ENCODE measurements around the gene ZDHHC8.

ZDHHC8 gene

DNA sequence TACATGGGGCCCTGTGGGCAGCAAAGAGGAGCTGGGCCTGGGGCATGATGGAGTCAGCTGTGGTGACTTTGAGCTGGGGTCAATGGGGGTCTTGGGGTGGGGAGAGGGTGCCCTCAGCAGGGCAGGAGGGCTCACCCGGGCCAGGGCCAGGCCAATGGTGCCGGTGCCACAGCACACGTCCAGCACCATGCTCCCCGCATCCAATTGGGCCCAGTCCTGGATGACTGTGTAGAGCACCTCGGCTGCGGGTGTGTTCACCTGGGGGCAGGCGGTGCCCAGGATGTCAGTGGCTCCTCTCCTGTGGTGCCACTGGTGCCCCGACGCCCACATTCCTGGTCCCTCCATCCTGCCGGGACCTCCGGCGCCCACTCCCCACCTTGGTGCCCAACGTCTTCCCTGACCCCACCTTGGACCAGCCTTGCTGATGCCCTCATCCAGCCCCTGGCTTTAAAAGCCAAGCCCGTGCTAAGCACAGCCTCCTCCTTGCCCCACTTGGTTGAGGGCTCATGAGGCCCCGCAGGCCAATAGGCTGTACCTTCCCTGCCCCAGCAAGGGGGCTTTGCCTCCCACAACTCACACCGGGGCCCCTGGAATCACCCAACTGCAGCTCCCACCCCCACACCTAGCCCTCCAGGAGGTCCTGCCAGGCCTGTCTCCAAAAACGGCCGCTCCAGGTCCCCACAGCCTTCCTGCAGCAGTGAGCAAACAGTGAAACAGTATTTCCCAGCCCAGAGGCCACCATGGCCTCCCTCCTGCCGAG, 17.9 kb upstream of the ZDHHC8 start:
- no peak for DNase-seq (ENCODE audit: low read depth in 2 of 2)

DNA sequence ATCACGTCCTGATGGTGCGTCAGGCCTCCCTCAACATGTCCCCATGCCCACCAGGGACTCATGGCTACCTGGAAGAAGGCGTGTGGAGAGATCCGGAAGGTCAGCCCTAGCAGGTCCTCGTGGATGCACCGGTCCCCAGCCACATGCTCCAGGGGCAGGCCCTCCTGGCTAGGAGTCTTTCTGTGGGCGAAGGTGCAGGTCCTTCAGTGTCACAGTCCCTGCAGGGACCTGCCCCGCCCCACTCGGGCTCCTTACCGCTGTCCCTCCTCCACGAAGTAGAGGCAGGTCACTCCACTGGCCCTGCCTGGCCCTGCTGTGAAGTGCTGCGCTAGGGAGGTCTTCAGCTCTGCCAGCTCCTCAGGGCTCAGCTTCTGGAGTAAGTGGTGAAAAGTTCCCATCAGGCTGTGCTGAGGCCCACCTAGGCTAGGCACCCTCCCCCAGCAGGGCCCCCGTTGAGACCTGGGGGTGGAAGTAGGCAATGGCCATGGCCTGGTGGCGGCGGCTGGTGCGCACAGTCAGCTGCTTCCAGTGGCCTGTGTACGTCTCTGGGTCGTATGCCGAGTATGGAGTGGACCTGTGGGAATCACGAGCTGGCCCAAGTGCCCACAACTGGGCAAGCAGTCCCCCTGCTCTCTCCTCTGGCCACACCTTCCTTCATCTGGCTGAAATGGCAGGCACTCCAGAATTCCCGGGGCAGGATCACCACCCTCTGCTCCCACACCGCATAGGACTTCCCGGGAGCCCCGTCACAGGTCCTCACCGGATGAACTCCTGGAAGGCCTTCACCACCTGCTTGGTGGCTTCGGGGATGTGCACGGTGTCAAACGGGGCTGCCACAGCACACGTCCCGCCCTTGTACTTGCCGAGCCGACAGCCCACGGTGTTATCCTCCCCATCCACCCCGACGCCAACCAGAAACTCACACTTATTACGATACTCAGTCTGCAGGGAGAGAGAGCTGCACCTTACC, 16.8 kb upstream of the ZDHHC8 start:
- DNase-seq (ENCODE audit: low read depth in 2 of 2): no peak

DNA sequence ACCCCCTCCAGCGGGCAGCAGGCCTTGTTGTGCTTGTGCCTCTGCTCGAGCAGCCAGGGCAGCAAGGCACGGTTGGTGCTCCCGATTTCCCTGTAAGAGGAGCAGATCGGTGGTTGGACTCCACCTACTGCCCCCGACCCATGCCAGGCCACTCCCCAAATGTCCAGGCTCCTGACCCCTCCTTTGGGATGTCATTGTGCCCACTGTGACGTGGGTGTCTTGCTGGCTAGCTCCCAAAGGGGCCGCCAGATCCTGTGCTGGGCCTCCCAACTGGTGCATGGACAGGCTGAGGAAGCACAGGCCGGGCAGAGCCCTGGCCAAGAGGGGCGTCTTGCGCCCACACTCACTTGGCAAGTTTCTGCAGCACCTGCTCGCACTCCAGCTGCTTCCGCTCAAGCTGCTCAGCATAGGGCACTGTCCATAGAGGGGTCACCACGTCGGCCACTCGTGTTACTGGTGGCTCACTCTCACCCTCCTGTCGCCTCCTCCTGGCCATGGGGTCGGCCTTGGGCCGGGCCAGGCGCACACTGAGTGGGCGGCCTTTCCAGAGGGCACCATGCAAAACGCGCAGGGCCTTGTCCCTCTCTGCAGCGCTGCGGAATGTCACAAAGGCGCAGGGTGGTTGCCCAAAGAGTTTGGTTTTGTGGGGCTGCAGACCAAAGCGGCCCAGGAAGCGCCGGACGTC, 15.8 kb upstream of the ZDHHC8 start, which contains the start of gene RANBP1:
Gene RANBP1 (plus strand): TSS at position 414 of the 685 bp plus-strand sequence. CDS start 81 bp downstream, at position 495.
- DNase-seq (ENCODE audit: low read depth in 2 of 2): no peak

DNA sequence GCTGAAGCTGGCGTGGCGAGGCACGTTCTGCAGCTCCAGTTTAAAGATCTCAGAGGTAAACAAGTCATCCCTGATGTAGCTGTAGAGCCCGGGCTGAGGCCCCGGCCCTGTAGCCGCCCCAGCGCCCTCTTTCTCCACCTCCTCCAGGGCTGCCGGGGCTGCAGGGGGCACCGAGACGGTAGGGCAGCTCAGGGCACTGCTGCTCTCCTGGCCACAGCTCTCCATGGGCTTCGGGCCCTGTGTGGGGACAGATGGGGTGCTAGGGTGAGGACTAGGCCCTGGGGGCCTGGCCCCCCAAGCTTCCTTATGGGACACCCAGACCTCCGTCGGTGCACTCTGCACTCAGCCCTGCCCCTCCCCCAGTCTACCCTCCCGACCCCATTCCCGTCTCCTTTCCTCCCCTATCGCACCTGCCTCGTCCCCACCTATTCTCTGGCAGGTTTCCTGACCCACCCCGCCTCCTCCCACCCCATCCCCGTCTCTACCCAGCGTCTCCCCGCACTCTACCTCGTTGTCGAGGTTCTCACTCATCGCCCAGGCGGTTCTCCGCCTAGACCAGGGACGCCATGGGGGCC, 15.1 kb upstream of the ZDHHC8 start:
- DNase-seq (ENCODE audit: low read depth in 2 of 2): no peak

DNA sequence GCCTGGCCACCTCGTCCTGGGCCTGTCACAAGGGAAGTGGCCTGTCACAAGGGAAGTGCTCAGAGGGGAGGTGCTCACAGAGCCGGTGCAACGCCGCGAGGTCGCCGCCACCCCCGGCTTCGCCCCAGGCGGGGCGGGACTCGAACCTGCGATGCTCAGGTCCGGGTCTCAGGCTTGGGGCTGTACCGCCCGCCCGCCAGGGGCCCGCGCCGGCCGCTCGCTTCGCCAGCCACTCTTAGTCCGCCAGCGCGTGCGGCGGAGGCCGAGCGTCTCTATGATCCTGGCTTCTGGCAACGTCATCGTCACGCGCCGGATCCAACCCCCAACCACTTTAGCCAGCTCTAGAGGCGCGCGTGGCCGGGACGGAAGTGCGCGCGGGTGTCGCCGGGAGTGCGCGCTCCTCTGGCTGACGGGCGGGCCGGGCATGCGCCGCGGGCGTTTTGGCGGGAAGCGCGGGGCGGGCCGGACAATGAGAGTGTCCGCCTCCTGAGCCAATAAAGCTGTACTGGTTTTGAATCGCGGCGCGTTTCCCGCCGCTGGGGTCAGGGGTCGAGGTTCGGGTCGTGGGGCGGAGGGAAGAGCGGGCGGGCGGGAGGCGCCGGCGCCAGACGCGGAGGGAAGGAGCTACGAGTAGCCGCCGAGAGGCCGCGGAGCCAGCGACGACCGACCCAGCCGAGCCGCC, 14.5 kb upstream of the ZDHHC8 start, which contains the start of gene TRMT2A:
Gene TRMT2A (minus strand): TSS at position 276 of the 682 bp plus-strand sequence. CDS start 320 bp downstream, outside the sequence.
- DNase-seq (ENCODE audit: low read depth in 2 of 2): peak; percentile 94 to 97

DNA sequence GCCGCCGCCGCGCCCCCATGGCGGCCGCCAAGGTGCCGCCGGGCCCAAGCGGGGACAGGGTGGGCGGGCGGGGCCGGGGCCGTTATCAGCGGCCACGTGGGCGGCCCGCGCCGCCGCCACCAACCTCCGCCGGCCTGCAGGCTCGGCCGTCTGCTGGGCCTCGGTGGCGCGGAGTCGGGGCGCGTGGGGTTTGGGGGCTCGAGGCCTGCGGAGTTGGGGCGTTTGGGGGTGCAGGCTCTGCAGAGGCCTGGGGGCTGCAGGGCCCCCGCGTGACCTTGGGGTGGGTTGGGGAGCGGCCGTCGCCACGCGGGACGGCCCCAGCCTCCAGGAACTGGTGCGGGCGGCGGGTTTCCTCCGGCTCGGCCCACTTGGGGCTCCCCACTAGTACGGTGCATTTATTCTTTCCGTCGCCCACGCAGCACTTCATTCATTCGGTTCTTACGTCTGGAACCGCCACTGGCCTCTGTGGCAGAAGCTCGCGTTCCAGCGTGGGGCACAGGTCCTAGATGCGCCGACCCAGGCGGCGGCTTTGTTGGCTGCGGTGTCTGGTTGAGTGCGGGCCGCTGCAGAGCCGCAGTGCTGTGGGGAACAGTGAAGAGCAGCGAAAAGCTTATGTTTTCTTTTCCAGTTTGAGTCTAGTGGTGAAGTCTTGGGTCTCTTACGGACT, 13.8 kb upstream of the ZDHHC8 start:
- DNase-seq (ENCODE audit: low read depth in 2 of 2): peak; percentile 78 to 79

DNA sequence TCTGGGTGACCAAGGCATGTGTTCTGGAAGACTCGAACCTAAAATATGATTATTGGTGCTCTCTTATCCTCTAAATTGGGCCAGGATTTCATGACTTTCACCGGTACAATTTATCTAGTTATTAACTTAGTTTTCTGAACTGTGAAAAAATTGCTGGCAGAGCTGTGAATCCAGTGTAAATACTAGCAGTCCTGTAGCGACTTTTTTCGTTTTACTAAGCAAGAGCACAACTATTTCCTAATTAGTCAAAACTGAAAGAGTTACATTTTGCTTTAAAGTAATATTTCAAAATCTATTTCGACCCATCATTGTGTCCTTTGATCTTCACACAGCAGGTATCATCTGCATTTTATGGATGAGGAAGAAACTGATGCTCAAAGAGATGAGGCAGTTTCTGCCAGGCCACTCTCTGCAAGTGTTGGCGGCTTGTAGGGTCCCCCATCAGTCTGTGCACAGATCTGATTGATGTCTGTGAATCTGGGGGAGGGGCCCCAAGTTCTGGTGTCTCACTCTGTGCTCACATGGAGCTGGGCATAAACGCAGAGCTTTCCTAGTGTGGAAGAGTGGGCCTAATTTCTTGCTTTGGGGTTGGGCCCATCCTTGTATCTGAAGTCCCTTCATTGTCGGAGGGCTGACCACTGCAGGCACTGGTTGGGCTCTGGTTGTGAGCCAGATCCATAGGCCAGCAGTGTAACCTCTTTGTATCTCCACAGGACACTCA, 13.1 kb upstream of the ZDHHC8 start:
- DNase-seq (ENCODE audit: low read depth in 2 of 2): no peak

DNA sequence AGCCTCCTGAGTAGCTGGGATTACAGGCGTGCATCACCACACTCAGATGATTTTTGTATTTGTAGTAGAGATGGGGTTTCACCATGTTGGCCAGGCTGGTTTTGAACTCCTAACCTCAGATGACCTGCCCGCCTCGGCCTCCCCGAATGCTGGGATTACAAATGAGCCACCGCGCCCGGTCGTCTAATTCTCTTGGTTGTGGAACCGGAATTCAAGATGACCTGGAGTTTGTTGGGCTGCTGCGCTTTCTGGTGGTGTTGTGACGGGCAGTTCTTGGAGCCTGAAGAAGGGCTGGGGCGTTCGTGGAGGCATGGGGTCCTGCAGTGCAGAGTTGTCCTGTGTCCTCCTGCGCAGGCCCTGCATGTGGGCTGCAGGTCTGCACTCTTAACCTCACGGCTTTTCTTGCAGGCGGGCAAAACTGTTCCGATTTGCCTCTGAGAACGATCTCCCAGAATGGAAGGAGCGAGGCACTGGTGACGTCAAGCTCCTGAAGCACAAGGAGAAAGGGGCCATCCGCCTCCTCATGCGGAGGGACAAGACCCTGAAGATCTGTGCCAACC, 9.7 kb upstream of the ZDHHC8 start:
- DNase-seq (ENCODE audit: low read depth in 2 of 2): no peak

DNA sequence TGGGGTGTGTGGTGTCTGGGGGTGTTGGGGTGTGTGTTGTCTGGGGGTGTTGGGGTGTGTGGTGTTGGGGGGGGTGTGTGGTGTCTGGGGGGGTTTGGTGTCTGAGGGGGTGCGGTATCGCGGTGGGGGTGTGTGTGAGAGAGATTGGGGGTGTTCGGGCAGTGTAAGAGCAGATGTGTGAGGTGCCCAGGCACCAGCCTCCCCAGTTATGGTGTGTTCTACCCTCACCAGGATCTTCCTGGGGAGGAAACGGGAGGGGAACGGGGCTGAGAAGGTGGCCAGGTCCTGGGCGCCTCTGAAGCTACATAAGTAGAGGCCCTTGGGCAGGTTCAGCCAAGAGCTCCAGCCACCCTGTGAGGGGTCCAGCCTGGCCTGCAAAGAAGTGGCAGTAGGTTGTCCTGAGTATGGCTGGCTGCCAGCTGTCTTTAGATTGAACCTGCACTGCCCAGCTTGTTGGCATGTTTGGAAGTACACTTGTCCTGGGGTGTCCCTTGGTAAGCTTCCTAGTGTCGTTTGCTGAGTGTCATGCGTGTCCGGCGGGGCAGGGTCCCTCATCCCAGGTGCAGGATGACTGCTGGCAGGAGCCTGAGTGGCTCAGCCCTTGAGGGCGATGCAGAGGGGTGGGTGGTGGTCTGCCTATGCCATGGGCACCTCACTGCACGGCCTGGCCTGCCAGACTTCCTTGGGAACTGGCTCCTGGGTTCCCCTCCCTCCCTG, 8.1 kb upstream of the ZDHHC8 start:
- DNase-seq (ENCODE audit: low read depth in 2 of 2): no peak

DNA sequence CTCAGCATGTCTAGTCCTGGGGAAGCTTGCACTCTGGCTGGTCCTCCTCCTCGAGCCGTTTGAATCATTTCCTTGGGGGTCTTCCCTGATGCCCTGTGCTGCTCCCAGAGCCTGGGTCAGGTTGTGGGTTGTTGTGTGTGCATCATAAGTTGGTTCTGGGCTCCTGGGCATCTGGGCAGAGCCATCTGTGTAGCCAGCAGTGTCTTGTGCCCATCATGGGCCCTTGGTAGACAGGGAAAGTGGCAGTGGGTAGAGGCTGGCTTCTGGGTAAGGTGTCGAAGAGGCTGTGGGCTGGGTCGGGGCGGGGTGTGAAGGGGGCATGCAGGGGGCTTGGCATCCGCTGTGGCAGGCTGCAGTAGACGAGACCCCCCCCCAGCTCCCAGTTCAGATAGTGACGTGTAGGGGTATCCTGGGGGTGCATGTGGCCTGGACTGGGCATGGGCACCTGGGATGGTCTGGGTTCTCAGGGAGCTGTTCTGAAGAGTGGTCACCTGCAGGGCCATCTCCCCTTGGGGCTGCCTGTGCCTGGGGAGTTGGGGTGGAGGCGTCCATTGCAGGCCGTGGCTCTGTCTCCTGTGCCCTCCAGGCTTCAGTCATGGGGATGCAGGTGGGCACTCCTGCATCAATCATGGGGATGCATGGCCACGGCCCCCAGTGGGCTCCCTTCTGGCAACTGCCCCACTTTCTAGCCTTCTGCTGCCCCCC, 7.4 kb upstream of the ZDHHC8 start:
- DNase-seq (ENCODE audit: low read depth in 2 of 2): no peak

DNA sequence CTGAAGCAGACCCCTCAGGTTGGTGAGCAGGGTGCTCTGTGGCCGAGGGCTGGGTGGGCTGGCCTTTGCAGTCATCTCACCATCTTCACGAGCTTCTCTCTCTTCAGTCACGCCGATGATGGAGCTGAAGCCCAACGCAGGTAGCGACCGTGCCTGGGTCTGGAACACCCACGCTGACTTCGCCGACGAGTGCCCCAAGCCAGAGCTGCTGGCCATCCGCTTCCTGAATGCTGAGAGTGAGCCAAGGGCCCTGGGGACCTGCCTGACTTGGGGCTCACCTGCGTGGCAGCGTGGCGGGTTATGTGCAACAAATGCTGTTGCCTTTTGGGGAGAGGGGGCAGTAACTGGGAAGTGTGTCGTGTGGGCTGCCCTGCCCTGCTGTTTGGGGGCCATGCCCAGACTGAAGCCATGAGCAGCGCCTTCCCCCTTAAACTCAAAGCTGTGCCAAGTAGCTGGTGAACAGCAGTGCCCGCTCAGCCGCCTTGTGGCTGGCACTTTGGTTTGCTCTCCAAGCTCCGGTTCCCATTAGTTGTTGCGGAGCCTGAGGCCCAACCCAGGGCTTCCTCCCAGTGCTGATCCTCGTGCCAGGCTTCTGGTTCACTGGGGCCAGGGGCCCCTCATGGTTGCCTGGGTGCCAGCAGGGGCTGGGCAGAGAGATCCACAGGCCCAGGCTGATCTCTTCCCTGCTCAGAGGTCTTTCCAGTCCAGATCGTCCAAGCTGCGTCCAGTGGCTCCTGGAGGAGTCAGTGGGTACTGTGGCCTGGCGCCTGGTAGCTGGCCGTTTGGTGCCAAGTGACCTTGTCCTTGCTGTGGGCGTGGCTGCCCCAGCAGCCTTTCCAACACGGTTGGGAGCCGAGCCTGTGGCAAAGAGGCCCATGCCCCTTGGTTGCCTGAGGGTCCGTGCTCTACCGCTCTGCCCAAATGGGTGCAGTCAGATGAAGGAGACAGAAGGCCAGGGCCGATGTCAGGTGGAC, 6.1 kb upstream of the ZDHHC8 start:
- no peak for DNase-seq (ENCODE audit: low read depth in 2 of 2)

DNA sequence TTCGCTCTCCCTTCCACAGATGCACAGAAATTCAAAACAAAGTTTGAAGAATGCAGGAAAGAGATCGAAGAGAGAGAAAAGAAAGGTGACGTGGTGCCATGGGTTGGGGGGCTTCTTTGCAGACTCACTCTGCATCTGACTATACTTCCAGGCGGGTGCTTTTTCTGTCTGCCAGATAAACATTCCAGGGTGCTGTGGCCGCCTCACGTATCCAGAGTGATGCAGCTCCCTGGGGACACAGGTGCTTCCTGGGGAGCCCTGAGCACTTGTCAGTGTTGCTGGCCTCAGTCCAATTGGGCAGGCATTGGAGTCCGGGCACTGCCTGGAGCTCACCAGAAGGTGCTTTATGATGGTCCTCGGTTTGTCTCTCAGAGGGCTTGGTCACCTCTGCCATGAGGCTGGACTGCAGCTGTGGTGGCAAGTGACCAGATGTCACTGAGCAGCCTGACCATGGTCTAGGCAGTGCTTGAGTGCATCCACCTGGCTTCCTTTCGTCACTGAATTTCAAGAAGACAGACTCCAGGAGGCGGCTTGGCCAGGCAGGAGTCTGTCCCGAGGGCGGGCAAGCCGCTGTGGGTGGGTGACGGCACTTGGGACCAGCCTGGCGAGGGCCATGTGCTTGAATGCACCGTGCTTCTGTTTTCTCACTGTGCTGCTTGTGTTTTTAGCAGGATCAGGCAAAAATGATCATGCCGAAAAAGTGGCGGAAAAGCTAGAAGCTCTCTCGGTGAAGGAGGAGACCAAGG, 5.1 kb upstream of the ZDHHC8 start:
- DNase-seq (ENCODE audit: low read depth in 2 of 2): no peak

DNA sequence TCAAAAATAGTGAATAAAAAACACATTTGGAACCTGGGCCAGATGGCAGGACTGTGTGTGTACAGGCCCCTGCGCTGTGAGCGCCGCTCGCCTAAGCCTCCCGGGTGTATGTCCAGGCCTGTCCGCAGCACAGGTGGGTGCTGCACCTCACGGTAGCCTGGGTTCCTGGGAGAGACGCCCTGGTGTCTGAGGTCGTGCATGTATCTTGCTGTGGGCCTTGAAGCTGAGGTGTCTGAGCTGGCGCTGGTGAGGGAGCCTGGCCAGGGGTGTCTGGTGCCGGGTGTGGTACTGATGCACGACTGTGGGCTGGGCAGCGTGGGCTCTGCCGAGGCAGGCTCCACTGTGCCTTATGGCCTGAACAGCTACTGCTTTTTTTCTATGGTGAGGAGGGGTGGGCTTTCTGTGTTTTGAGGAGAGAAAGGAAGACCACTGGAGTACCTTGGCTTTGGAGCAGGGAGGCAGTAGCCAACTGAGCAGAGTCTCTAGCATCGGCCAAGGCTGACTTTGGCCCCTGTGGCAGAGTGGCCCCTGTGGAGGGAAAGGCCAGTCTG, 4.2 kb upstream of the ZDHHC8 start:
- DNase-seq (ENCODE audit: low read depth in 2 of 2): no peak

DNA sequence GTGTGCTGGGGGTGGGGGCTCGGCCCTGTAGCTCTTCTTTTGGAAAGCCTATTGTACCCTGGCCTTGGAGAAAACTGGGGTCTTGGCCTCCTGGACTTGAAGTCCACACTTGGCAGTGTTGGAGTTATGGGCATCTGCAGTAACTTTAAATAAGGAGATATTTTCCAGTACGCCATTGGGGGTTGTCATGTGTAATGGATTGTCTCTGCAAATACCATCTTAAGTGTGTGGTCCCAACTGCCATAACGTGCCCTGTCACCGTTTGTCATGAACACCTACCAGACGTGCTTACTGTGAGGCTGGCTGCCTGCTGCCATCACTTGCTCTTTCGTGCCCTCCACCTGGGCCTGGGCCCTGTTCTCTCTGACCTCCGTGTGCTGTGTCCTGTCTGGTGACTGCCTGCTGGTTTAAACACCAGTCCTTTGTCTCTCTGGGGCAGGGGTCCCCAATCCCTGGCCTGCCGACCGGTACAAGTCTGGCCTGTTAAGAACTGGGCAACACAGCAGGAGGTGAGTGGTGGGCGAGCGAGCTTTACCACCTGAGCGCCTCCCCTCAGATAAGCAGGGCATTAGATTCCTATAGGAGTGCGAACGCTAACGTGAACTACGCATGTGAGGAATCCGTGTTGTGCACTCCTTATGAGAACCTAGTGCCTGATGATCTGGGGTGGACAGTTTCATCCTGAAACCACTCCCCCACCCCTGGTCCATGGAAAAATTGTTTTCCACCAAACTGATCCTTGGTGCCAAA, 3.6 kb upstream of the ZDHHC8 start:
- DNase-seq (ENCODE audit: low read depth in 2 of 2): no peak

DNA sequence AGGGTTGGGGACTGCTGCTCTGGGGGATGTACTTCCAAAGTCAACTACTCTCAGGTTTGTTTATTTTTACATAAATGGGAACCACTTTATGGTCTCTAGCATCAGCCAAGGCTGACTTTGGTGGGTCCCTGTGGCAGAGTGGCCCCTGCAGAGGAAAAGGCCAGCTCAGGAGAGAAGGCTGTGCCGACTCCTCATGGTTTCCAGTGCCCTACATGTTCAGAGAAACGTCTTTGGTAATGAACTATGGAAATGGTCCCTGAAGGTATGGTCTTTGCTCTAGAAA, 3.0 kb upstream of the ZDHHC8 start:
- DNase-seq (ENCODE audit: low read depth in 2 of 2): no peak
